ENCODE measurements around the gene ADAMTS12. TPM values are rescaled to one million over a fixed set of nuclear protein-coding genes. Genes with fewer than 3 reads are reported as not detected.

ADAMTS12 gene
- total and polyA plus RNA-seq, 5 donors: 0.54 to 1.4 (median 1.0) TPM

GRCh38 chr5:33755231-33755630, 136.6 kb downstream of the ADAMTS12 start:
- Histone ChIP-seq H3K27me3 (ENCODE audit: control insufficient read depth, insufficient read depth) (no peaks in the 10 kb centered on the region), H3K4me1 (ENCODE audit: control insufficient read depth, insufficient read depth, low read length) (no peaks in the 10 kb centered on the region), H3K4me3 (ENCODE audit: low read length) (no peak overlapping the region), H3K27ac (ENCODE audit: low read length) (no peak overlapping the region), H3K9me3 (ENCODE audit: control insufficient read depth, low read length) (no peaks in the 10 kb centered on the region)
- no peak for DNase-seq
- intact Hi-C loops (cut with DNase I): no loop called here
- WGBS: 85% methylated on average over 1 of the region's 1 CpG
- no peak for ATAC-seq

- H3K4me3 ChIP-seq (ENCODE audit: low read length): no peak overlapping the region
- H3K27me3 ChIP-seq (ENCODE audit: control insufficient read depth, insufficient read depth): no peaks in the 10 kb centered on the region
- intact Hi-C loops (cut with DNase I): no loop called here
- 84% methylated on average over 4 of the region's 4 CpGs for WGBS
- no peaks in the 10 kb centered on the region for H3K9me3 ChIP-seq (ENCODE audit: control insufficient read depth, low read length)
- no peak overlapping the region for H3K27ac ChIP-seq (ENCODE audit: low read length)
- no peaks in the 10 kb centered on the region for H3K4me1 ChIP-seq (ENCODE audit: control insufficient read depth, insufficient read depth, low read length)
- no peak for DNase-seq
- ATAC-seq: no peak
These were observed 138.1 kb downstream of the ADAMTS12 start for GRCh38 chr5:33753704-33754103.

GRCh38 chr5:33748754-33749153, 143.0 kb downstream of the ADAMTS12 start:
- intact Hi-C loops (cut with DNase I): no loop called here
- DNase-seq (no peak), ATAC-seq (no peak)
- H3K9me3 ChIP-seq (ENCODE audit: control insufficient read depth, low read length): no peaks in the 10 kb centered on the region
- H3K4me3 ChIP-seq (ENCODE audit: low read length): no peak overlapping the region
- H3K27me3 ChIP-seq (ENCODE audit: control insufficient read depth, insufficient read depth): no peaks in the 10 kb centered on the region
- H3K27ac ChIP-seq (ENCODE audit: low read length): no peak overlapping the region
- H3K4me1 ChIP-seq (ENCODE audit: control insufficient read depth, insufficient read depth, low read length): no peaks in the 10 kb centered on the region
- 77% methylated on average over 1 of the region's 1 CpG for WGBS

GRCh38 chr5:33745101-33745770, 146.6 kb downstream of the ADAMTS12 start:
- Histone ChIP-seq H3K27me3 (ENCODE audit: control insufficient read depth, insufficient read depth) (no peaks in the 10 kb centered on the region), H3K27ac (ENCODE audit: low read length) (no peak overlapping the region), H3K9me3 (ENCODE audit: control insufficient read depth, low read length) (no peaks in the 10 kb centered on the region), H3K4me1 (ENCODE audit: control insufficient read depth, insufficient read depth, low read length) (no peaks in the 10 kb centered on the region), H3K4me3 (ENCODE audit: low read length) (no peak overlapping the region)
- DNase-seq (no peak), ATAC-seq (no peak)
- intact Hi-C loops (cut with DNase I): no loop called here
- WGBS: 67% methylated on average over 1 of the region's 1 CpG

- DNase-seq (no peak), ATAC-seq (no peak)
- intact Hi-C loops (cut with DNase I): no loop called here
- Histone ChIP-seq H3K27me3 (ENCODE audit: control insufficient read depth, insufficient read depth) (no peaks in the 10 kb centered on the region), H3K4me3 (ENCODE audit: low read length) (no peak overlapping the region), H3K9me3 (ENCODE audit: control insufficient read depth, low read length) (no peaks in the 10 kb centered on the region), H3K27ac (ENCODE audit: low read length) (peak overlapping the region; percentile 1), H3K4me1 (ENCODE audit: control insufficient read depth, insufficient read depth, low read length) (no peaks in the 10 kb centered on the region)
- WGBS: 28% methylated on average over 3 of the region's 3 CpGs
These were observed 148.7 kb downstream of the ADAMTS12 start for GRCh38 chr5:33743099-33743498.

GRCh38 chr5:33742181-33742580, 149.6 kb downstream of the ADAMTS12 start:
- DNase-seq: no peak
- Histone ChIP-seq H3K27me3 (ENCODE audit: control insufficient read depth, insufficient read depth) (no peaks in the 10 kb centered on the region), H3K9me3 (ENCODE audit: control insufficient read depth, low read length) (no peaks in the 10 kb centered on the region), H3K27ac (ENCODE audit: low read length) (no peak overlapping the region), H3K4me3 (ENCODE audit: low read length) (no peak overlapping the region), H3K4me1 (ENCODE audit: control insufficient read depth, insufficient read depth, low read length) (no peaks in the 10 kb centered on the region)
- WGBS: 38% methylated on average over 2 of the region's 2 CpGs
- intact Hi-C loops (cut with DNase I): no loop called here
- ATAC-seq: no peak

GRCh38 chr5:33738967-33739366, 152.8 kb downstream of the ADAMTS12 start:
- Histone ChIP-seq H3K4me3 (ENCODE audit: low read length) (no peak overlapping the region), H3K4me1 (ENCODE audit: control insufficient read depth, insufficient read depth, low read length) (no peaks in the 10 kb centered on the region), H3K27me3 (ENCODE audit: control insufficient read depth, insufficient read depth) (no peaks in the 10 kb centered on the region), H3K27ac (ENCODE audit: low read length) (no peak overlapping the region), H3K9me3 (ENCODE audit: control insufficient read depth, low read length) (no peaks in the 10 kb centered on the region)
- intact Hi-C loops (cut with DNase I): no loop called here
- ATAC-seq (no peak), DNase-seq (no peak)
- 81% methylated on average over 6 of the region's 6 CpGs for WGBS

- 92% methylated on average over 3 of the region's 3 CpGs for WGBS
- Histone ChIP-seq H3K4me3 (ENCODE audit: low read length) (no peak overlapping the region), H3K9me3 (ENCODE audit: control insufficient read depth, low read length) (no peaks in the 10 kb centered on the region), H3K27ac (ENCODE audit: low read length) (no peak overlapping the region), H3K27me3 (ENCODE audit: control insufficient read depth, insufficient read depth) (no peaks in the 10 kb centered on the region), H3K4me1 (ENCODE audit: control insufficient read depth, insufficient read depth, low read length) (no peaks in the 10 kb centered on the region)
- intact Hi-C loops (cut with DNase I): no loop called here
- ATAC-seq (no peak), DNase-seq (no peak)
These were observed 153.7 kb downstream of the ADAMTS12 start for GRCh38 chr5:33738097-33738496.

GRCh38 chr5:33737697-33738096, 154.1 kb downstream of the ADAMTS12 start:
- Histone ChIP-seq H3K27ac (ENCODE audit: low read length) (no peak overlapping the region), H3K9me3 (ENCODE audit: control insufficient read depth, low read length) (no peaks in the 10 kb centered on the region), H3K4me3 (ENCODE audit: low read length) (no peak overlapping the region), H3K4me1 (ENCODE audit: control insufficient read depth, insufficient read depth, low read length) (no peaks in the 10 kb centered on the region), H3K27me3 (ENCODE audit: control insufficient read depth, insufficient read depth) (no peaks in the 10 kb centered on the region)
- no peak for ATAC-seq
- no peak for DNase-seq
- 79% methylated on average over 2 of the region's 2 CpGs for WGBS
- intact Hi-C loops (cut with DNase I): no loop called here

GRCh38 chr5:33737284-33737683, 154.5 kb downstream of the ADAMTS12 start:
- no peak for ATAC-seq
- Histone ChIP-seq H3K9me3 (ENCODE audit: control insufficient read depth, low read length) (no peaks in the 10 kb centered on the region), H3K4me1 (ENCODE audit: control insufficient read depth, insufficient read depth, low read length) (no peaks in the 10 kb centered on the region), H3K27ac (ENCODE audit: low read length) (no peak overlapping the region), H3K27me3 (ENCODE audit: control insufficient read depth, insufficient read depth) (no peaks in the 10 kb centered on the region), H3K4me3 (ENCODE audit: low read length) (no peak overlapping the region)
- DNase-seq: no peak
- WGBS: 58% methylated on average over 1 of the region's 1 CpG
- intact Hi-C loops (cut with DNase I): no loop called here

GRCh38 chr5:33736510-33736909, 155.3 kb downstream of the ADAMTS12 start:
- 70% methylated on average over 3 of the region's 3 CpGs for WGBS
- ATAC-seq: no peak
- H3K27ac ChIP-seq (ENCODE audit: low read length): no peak overlapping the region

GRCh38 chr5:33735072-33735471, 156.7 kb downstream of the ADAMTS12 start:
- 86% methylated on average over 4 of the region's 4 CpGs for WGBS
- H3K4me3 ChIP-seq (ENCODE audit: low read length): no peak overlapping the region
- no peaks in the 10 kb centered on the region for H3K4me1 ChIP-seq (ENCODE audit: control insufficient read depth, insufficient read depth, low read length)
- no peaks in the 10 kb centered on the region for H3K27me3 ChIP-seq (ENCODE audit: control insufficient read depth, insufficient read depth)
- H3K9me3 ChIP-seq (ENCODE audit: control insufficient read depth, low read length): no peaks in the 10 kb centered on the region
- H3K27ac ChIP-seq (ENCODE audit: low read length): no peak overlapping the region
- ATAC-seq: no peak
- intact Hi-C loops (cut with DNase I): no loop called here
- no peak for DNase-seq

More at GRCh38 chr5:33736510-33736909, 155.3 kb downstream of the ADAMTS12 start:
- Histone ChIP-seq H3K27me3 (ENCODE audit: control insufficient read depth, insufficient read depth) (no peaks in the 10 kb centered on the region), H3K4me1 (ENCODE audit: control insufficient read depth, insufficient read depth, low read length) (no peaks in the 10 kb centered on the region), H3K9me3 (ENCODE audit: control insufficient read depth, low read length) (no peaks in the 10 kb centered on the region), H3K4me3 (ENCODE audit: low read length) (no peak overlapping the region)
- intact Hi-C loops (cut with DNase I): no loop called here
- no peak for DNase-seq

All from right cardiac atrium (tissue), 5 donors.